Stomach (tissue), 9 donors: ENCODE data around the gene TNFSF9. TPM values are rescaled to one million over a fixed set of nuclear protein-coding genes. Genes with fewer than 3 reads are reported as not detected.

Experiments used
- DNase-seq, 2 donors: peaks; one replicate each; pipeline versions ENCODE4 v3.0.0 to v3.0.0-alpha.2; 2013 to 2019
- H3K27ac ChIP-seq, 5 donors: fragments of 200-600 bp in 4 of 5; sonication (generic) in 4 of 5; one replicate each; pipeline ENCODE4 v1.5.1; 2013 to 2019; ENCODE audit warnings: mild to moderate bottlenecking in 1 of 5, moderate library complexity in 1 of 5
- H3K27me3 ChIP-seq, 3 donors: fragments of 200-600 bp; sonication (generic); one replicate each; pipeline ENCODE4 v1.5.1; 2017 to 2019; ENCODE audit warnings: mixed run types in 1 of 3
- H3K36me3 ChIP-seq, 4 donors: fragments of 200-600 bp; sonication (generic); 1 replicate in 3 of 4; 2 replicates in 1 of 4; pipeline ENCODE4 v1.5.1; 2016 to 2019
- H3K4me1 ChIP-seq, 4 donors: fragments of 200-600 bp; sonication (generic); one replicate each; pipeline ENCODE4 v1.5.1; 2016 to 2019
- H3K4me3 ChIP-seq, 4 donors: fragments of 200-600 bp; sonication (generic) in 3 of 4; one replicate each; pipeline ENCODE4 v1.5.1; 2016 to 2019; ENCODE audit warnings: mild to moderate bottlenecking in 1 of 4
- H3K9me3 ChIP-seq, 4 donors: fragments of 200-600 bp; sonication (generic); one replicate each; pipeline ENCODE4 v1.5.1; 2016 to 2019
- EP300 ChIP-seq: sonication (generic); formaldehyde crosslinking; IDR thresholded peaks from one replicate; pipeline ENCODE4 v1.6.1; 2017; ENCODE audit warnings: antibody characterized with exemption
- POLR2A ChIP-seq, 4 donors: fragments of 450-650 bp; IDR thresholded peaks; one replicate each; pipeline ENCODE4 v1.6.1; 2016; ENCODE audit warnings: antibody characterized with exemption in 4 of 4, control low read depth in 2 of 4, mild to moderate bottlenecking in 1 of 4, moderate library complexity in 1 of 4
- POLR2AphosphoS5 ChIP-seq, 3 donors: sonication (generic); formaldehyde crosslinking; IDR thresholded peaks; one replicate each; pipeline ENCODE4 v1.6.1; 2016; ENCODE audit warnings: antibody characterized with exemption in 3 of 3
- WGBS, 5 donors: extraction: QIAGEN DNeasy Blood & Tissue Kit in 3 of 5; methylation state at CpG; one replicate each; pipeline versions ENCODE4 v1.1.5 to v1.1.7; 2013 to 2018; 5-methylcytosine and 5-hydroxymethylcytosine counted together
- intact Hi-C: fragments of 100-400 bp; cut with DNase I; formaldehyde crosslinking; loops from one replicate; pipeline ENCODE4 v1.15.1; 2023; ENCODE audit warnings: low total_unique reads
- polyA plus RNA-seq, 3 donors: library from polyadenylated mRNA; stranded (reverse); fragments of 200-250 nt; gene quantifications; one replicate each; pipeline ENCODE4 v1.2.3, GENCODE V29; 2013
- total RNA-seq, 5 donors: library from RNA; depleted of rRNA; stranded (reverse); fragments of >200 nt; gene quantifications; one replicate each; pipeline versions ENCODE4 v1.1.0 to v1.2.3, GENCODE V29; 2014 to 2016
- TF ChIP-seq, protein P1 (sequence below), 7 experiments: fragments of 450-650 bp in 4 of 7; fragments of 200-600 bp in 3 of 7; sonication (generic) in 3 of 7; IDR thresholded peaks; one replicate each; pipeline ENCODE4 v1.5.1; 2016 to 2019; ENCODE audit warnings: antibody characterized with exemption in 7 of 7, control low read depth in 2 of 7, mild to moderate bottlenecking in 1 of 7
- donor health status: healthy with polysubstance abuse.
- donor health status: Bipolar disorder and iron deficiency.
- donor health status: healthy.

Gene TNFSF9
- total and polyA plus RNA-seq, 8 donors = 0.85 TPM; not detected in 7

DNA sequence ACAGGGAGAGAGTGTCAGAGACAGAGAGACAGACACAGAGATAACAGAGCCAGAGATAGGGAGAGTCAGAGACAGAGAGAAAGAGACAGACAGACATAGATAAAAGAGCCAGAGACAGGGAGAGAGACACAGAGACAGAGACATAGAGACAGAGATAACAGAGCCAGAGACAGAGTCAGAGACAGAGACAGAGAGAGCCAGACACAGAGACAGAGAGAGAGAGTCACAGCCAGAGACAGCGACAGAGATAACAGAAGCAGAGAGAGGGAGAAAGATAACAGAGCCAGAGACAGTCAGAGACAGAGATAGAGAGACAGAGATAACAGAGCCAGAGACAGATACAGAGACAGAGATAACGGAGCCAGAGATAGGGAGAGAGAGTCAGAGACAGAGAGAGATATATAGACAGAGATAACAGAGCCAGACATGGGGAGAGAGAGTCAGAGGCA, 865 bp upstream of the TNFSF9 start:
- H3K36me3 ChIP-seq = no peaks in the 10 kb centered on the region
- intact Hi-C loops = loop anchor here (10.0 kb wide), 1 partner anchor 335 kb away; no protein-coding TSS in a partner anchor
- DNase-seq = no peak
- 65 to 75% (median 70%) methylated on average over 2 of the region's 2 CpGs for WGBS, 5 donors
- H3K9me3 ChIP-seq = no peaks in the 10 kb centered on the region
- peak overlapping the region in 1 of 5 donors; percentile 61 for H3K27ac ChIP-seq
- no peak for TF ChIP-seq EP300
- TF ChIP-seq POLR2AphosphoS5 (IDR thresholded peaks at IDR 0.05) = no peak
- TF ChIP-seq, protein P1, sequence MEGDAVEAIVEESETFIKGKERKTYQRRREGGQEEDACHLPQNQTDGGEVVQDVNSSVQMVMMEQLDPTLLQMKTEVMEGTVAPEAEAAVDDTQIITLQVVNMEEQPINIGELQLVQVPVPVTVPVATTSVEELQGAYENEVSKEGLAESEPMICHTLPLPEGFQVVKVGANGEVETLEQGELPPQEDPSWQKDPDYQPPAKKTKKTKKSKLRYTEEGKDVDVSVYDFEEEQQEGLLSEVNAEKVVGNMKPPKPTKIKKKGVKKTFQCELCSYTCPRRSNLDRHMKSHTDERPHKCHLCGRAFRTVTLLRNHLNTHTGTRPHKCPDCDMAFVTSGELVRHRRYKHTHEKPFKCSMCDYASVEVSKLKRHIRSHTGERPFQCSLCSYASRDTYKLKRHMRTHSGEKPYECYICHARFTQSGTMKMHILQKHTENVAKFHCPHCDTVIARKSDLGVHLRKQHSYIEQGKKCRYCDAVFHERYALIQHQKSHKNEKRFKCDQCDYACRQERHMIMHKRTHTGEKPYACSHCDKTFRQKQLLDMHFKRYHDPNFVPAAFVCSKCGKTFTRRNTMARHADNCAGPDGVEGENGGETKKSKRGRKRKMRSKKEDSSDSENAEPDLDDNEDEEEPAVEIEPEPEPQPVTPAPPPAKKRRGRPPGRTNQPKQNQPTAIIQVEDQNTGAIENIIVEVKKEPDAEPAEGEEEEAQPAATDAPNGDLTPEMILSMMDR (IDR thresholded peaks at IDR 0.05) = no peak
- no peak for TF ChIP-seq POLR2A (IDR thresholded peaks at IDR 0.05)
- H3K4me3 ChIP-seq = peak overlapping the region in 2 of 4 donors; percentile 47 to 63
- H3K4me1 ChIP-seq = peaks cover 8 to 41% (median 25%) of the 10 kb centered on the region in 4 donors
- peaks cover 6 to 44% (median 32%) of the 10 kb centered on the region in 3 donors for H3K27me3 ChIP-seq

DNA sequence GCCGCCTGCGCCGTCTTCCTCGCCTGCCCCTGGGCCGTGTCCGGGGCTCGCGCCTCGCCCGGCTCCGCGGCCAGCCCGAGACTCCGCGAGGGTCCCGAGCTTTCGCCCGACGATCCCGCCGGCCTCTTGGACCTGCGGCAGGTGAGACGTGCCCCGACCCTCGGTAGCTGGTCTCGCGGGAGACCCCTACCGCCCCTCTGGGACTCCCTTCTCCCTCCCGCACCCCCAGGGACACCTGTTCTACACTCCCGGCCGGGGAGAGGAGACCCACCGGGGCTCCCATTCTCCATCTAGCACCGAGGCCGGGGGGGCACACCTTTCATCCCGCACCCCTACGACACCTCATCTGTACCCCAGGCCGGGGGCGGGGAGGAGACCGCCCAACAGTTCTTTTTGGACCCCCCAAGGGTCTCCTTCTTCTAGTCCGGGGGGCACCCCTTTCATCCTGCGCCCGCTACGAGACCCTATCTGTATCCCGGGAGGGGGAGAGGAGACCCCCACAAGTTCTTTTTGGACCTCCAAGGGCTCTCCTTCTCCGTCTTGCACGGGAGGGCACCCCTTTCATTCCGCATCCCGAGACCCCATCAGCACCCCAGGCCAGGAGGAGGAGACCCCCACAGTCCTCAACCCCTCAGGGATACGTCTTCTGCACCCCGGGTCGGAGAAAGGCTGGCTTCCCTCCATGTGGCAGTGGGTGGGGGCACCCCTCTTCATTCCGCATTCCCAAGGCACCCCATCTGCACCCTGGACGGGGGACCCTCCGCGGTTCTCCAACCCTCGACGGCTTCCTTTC, 533 bp downstream of the TNFSF9 start:
- H3K4me1 ChIP-seq = peaks cover 8 to 41% (median 25%) of the 10 kb centered on the region in 4 donors
- TF ChIP-seq, protein P1 (IDR thresholded peaks at IDR 0.05) = no peak

DNA sequence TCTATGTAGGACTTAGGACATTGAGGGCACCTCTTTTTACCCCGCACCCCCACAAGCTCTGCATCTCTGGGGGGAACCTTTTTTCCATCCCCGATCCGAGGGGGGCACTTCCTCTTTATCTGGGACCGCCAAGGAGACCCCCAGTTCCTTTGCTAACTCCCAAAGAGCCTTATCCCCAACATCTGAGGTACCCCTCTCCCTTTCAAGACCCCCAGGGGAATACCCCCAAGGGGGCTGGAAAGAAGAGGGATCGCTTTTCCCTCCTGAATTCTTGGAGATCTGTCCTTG, 1.1 kb downstream of the TNFSF9 start:
- H3K27me3 ChIP-seq = peaks cover 6 to 47% (median 32%) of the 10 kb centered on the region in 3 donors
- WGBS, 5 donors = 39 to 78% (median 48%) methylated on average over 5 of the region's 5 CpGs
- no peaks in the 10 kb centered on the region for H3K9me3 ChIP-seq
- intact Hi-C loops = no loop called here
- no peaks in the 10 kb centered on the region for H3K36me3 ChIP-seq
- TF ChIP-seq, protein P1 (IDR thresholded peaks at IDR 0.05) = no peak
- TF ChIP-seq POLR2A (IDR thresholded peaks at IDR 0.05) (no peak), POLR2AphosphoS5 (IDR thresholded peaks at IDR 0.05) (no peak), EP300 (no peak)
- no peak for DNase-seq
- H3K27ac ChIP-seq = no peak overlapping the region
- peak overlapping the region in 2 of 4 donors; percentile 56 to 63 for H3K4me3 ChIP-seq
- H3K4me1 ChIP-seq = peaks cover 8 to 41% (median 25%) of the 10 kb centered on the region in 4 donors

More for the DNA sequence above, 533 bp downstream of the TNFSF9 start:
- Histone ChIP-seq H3K27ac (peak overlapping the region in 4 of 5 donors; percentile 47 to 61 (median 52)), H3K9me3 (no peaks in the 10 kb centered on the region), H3K4me3 (peak overlapping the region; percentile 47 to 63 (median 56)), H3K27me3 (peaks cover 6 to 47% (median 32%) of the 10 kb centered on the region in 3 donors), H3K36me3 (no peaks in the 10 kb centered on the region)
- intact Hi-C loops = no loop called here
- DNase-seq = no peak
- WGBS, 5 donors = 10 to 34% (median 15%) methylated on average over 30 to 57 of the region's 57 CpGs

DNA sequence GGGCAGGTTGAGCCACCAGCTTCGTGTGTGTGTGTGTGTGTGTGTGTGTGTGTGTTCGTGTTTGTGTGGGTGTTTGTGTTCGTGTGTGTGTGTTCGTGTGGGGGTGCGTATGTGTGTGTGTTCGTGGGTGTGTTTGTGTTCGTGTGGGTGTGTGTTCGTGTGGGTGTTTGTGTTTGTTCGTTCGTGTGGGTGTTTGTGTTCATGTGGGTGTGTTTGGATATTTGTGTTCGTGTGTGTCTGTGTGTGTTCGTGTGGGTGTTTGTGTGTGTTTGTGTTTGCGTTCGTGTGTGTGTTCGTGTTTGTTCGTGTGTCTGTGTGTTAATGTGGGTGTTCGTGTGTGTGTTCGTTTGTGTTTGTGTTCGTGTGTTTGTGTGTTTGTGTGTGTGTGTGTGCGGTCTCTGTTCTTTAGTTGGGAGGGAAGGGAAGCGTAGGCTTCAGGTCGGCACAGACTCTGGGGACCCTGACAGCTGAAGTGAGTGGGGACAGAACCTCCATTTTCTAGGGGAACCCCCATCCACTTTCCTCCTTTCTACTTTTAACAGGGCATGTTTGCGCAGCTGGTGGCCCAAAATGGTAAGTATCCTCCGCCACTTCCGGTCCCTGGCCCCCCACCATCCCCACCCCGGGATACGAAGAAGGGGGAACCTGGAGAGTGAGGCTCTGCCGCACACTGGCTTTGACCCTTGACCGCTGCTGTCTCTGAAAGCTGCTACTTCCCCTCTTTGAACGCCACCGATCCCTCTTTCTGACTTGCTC, 1.6 kb downstream of the TNFSF9 start:
- Histone ChIP-seq H3K27me3 (peaks cover 6 to 52% (median 32%) of the 10 kb centered on the region in 3 donors), H3K9me3 (peaks cover 0 to 1% (median 0%) of the 10 kb centered on the region in 4 donors), H3K4me1 (peaks cover 8 to 41% (median 25%) of the 10 kb centered on the region in 4 donors), H3K36me3 (no peaks in the 10 kb centered on the region), H3K4me3 (peak overlapping the region in 2 of 4 donors; percentile 56 to 63), H3K27ac (no peak overlapping the region)
- TF ChIP-seq POLR2AphosphoS5 (IDR thresholded peaks at IDR 0.05) (no peak), EP300 (no peak), POLR2A (IDR thresholded peaks at IDR 0.05) (no peak)
- TF ChIP-seq, protein P1 (IDR thresholded peaks at IDR 0.05) = no peak
- intact Hi-C loops = no loop called here
- 28 to 43% (median 32%) methylated on average over 31 of the region's 31 CpGs for WGBS, 5 donors
- DNase-seq = peak in 1 of 2 donors; percentile 44
